Liver (tissue), 9 donors: ENCODE data around the gene TRABD. TPM values are rescaled to one million over a fixed set of nuclear protein-coding genes. Genes with fewer than 3 reads are reported as not detected.

Experiments
- DNase-seq: peaks from one replicate; pipeline ENCODE4 v3.0.0-alpha.2; 2017; ENCODE audit warnings: low spot score
- H3K27ac ChIP-seq, 2 donors: one replicate each; pipeline ENCODE4 v1.7.0; 2013; ENCODE audit warnings: inconsistent platforms in 2 of 2, low read length in 2 of 2, control low read depth in 1 of 2, low read depth in 1 of 2, mild to moderate bottlenecking in 1 of 2
- H3K27me3 ChIP-seq, 4 donors: one replicate each; pipeline versions ENCODE4 v1.6.1 to v1.7.0; 2013; ENCODE audit warnings: low read length in 3 of 4, inconsistent platforms in 1 of 4, mild to moderate bottlenecking in 1 of 4, moderate library complexity in 1 of 4; ENCODE audit not compliant: control insufficient read depth in 4 of 4, insufficient read depth in 4 of 4
- H3K36me3 ChIP-seq, 4 donors: one replicate each; pipeline versions ENCODE4 v1.6.1 to v1.7.0; 2013; ENCODE audit warnings: low read length in 3 of 4, mild to moderate bottlenecking in 3 of 4, low read depth in 1 of 4, moderate library complexity in 1 of 4; ENCODE audit not compliant: control insufficient read depth in 4 of 4, insufficient read depth in 3 of 4
- H3K4me1 ChIP-seq, 4 donors: one replicate each; pipeline versions ENCODE4 v1.6.1 to v1.7.0; 2013; ENCODE audit warnings: low read length in 3 of 4, mild to moderate bottlenecking in 3 of 4, moderate library complexity in 1 of 4; ENCODE audit not compliant: control insufficient read depth in 4 of 4, insufficient read depth in 4 of 4
- H3K4me3 ChIP-seq, 3 donors: one replicate each; pipeline versions ENCODE4 v1.6.1 to v1.7.0; 2013; ENCODE audit warnings: low read length in 3 of 3, control low read depth in 1 of 3, low read depth in 1 of 3, mild to moderate bottlenecking in 1 of 3
- H3K9ac ChIP-seq, 2 donors: one replicate each; pipeline ENCODE4 v1.7.0; 2013; ENCODE audit warnings: low read length in 2 of 2, mild to moderate bottlenecking in 2 of 2, moderate library complexity in 2 of 2, control low read depth in 1 of 2, low read depth in 1 of 2
- H3K9me3 ChIP-seq, 4 donors: one replicate each; pipeline versions ENCODE4 v1.6.1 to v1.7.0; 2013; ENCODE audit warnings: low read length in 3 of 4; ENCODE audit not compliant: control insufficient read depth in 4 of 4
- ATF3 ChIP-seq: IDR thresholded peaks from 2 replicates; pipeline ENCODE4 v1.6.1; 2016; ENCODE audit warnings: antibody characterized with exemption
- EGR1 ChIP-seq, 2 donors: IDR thresholded peaks; 2 replicates each; pipeline ENCODE4 v1.6.1; 2016 to 2018; ENCODE audit warnings: antibody characterized with exemption in 2 of 2, low read depth in 2 of 2
- FOXA1 ChIP-seq: IDR thresholded peaks from 2 replicates; pipeline ENCODE4 v1.6.1; 2016; ENCODE audit warnings: antibody characterized with exemption
- FOXA2 ChIP-seq: IDR thresholded peaks from 2 replicates; pipeline ENCODE4 v1.6.1; 2016; ENCODE audit warnings: antibody characterized with exemption
- GABPA ChIP-seq, 2 donors: IDR thresholded peaks in 1 of 2; conservative IDR thresholded peaks in 1 of 2; 2 replicates each; pipeline ENCODE4 v1.6.1; 2016; ENCODE audit warnings: antibody characterized with exemption in 2 of 2, mild to moderate bottlenecking in 1 of 2, moderate library complexity in 1 of 2
- HNF4A ChIP-seq, 2 donors: conservative IDR thresholded peaks; 2 replicates each; pipeline ENCODE4 v1.6.1; 2016; ENCODE audit warnings: antibody characterized with exemption in 2 of 2, mild to moderate bottlenecking in 2 of 2
- HNF4G ChIP-seq: IDR thresholded peaks from 2 replicates; pipeline ENCODE4 v1.6.1; 2016; ENCODE audit warnings: antibody characterized with exemption
- JUND ChIP-seq, 2 donors: IDR thresholded peaks; 2 replicates each; pipeline ENCODE4 v1.6.1; 2016; ENCODE audit warnings: antibody characterized with exemption in 2 of 2
- MAX ChIP-seq: IDR thresholded peaks from 2 replicates; pipeline ENCODE4 v1.6.1; 2016; ENCODE audit warnings: antibody characterized with exemption
- NR2F2 ChIP-seq: IDR thresholded peaks from 2 replicates; pipeline ENCODE4 v1.6.1; 2016; ENCODE audit warnings: antibody characterized with exemption
- RAD21 ChIP-seq, 2 donors: IDR thresholded peaks; 2 replicates each; pipeline ENCODE4 v1.6.1; 2016; ENCODE audit warnings: antibody characterized with exemption in 2 of 2, mild to moderate bottlenecking in 2 of 2
- RXRA ChIP-seq, 2 donors: IDR thresholded peaks; 2 replicates each; pipeline ENCODE4 v1.6.1; 2017 to 2018; ENCODE audit warnings: antibody characterized with exemption in 2 of 2, mild to moderate bottlenecking in 1 of 2
- SP1 ChIP-seq: IDR thresholded peaks from 2 replicates; pipeline ENCODE4 v1.6.1; 2018; ENCODE audit warnings: antibody characterized with exemption, mild to moderate bottlenecking
- TAF1 ChIP-seq: conservative IDR thresholded peaks from 2 replicates; pipeline ENCODE4 v1.6.1; 2016; ENCODE audit warnings: antibody characterized with exemption, mild to moderate bottlenecking
- YY1 ChIP-seq: IDR thresholded peaks from 2 replicates; pipeline ENCODE4 v1.6.1; 2016; ENCODE audit warnings: antibody characterized with exemption, mild to moderate bottlenecking
- WGBS: extraction: QIAGEN DNeasy Blood & Tissue Kit; methylation state at CpG from one replicate; pipeline ENCODE4 v1.1.7; 2013; 5-methylcytosine and 5-hydroxymethylcytosine counted together
- polyA plus RNA-seq, 2 donors: library from polyadenylated mRNA; stranded (reverse) in 1 of 2; unstranded in 1 of 2; fragments of 200-250 nt in 1 of 2; fragments of >200 nt in 1 of 2; fragmentation: Nextera tagmentation in 1 of 2; extraction: Ambion mirVana in 1 of 2; gene quantifications; one replicate each; pipeline versions ENCODE4 v1.2.1 to v1.2.3, GENCODE V29; 2013 to 2015
- total RNA-seq, 2 donors: library from RNA; depleted of rRNA; stranded (reverse); fragments of >200 nt; gene quantifications; one replicate each; pipeline ENCODE4 v1.2.3, GENCODE V29; 2014
- TF ChIP-seq, protein P1 (sequence below): fragments of 150-350 bp; IDR thresholded peaks from 2 replicates; pipeline ENCODE4 v1.5.1; 2017; ENCODE audit warnings: improper control_type of control experiment, low read depth, low read length; ENCODE audit not compliant: missing input control
- TF ChIP-seq, protein P2 (sequence below): IDR thresholded peaks from 2 replicates; pipeline ENCODE4 v1.6.1; 2016; ENCODE audit warnings: antibody characterized with exemption, mild to moderate bottlenecking
- TF ChIP-seq, protein P3 (sequence below): IDR thresholded peaks from 2 replicates; pipeline ENCODE4 v1.6.1; 2016; ENCODE audit warnings: antibody characterized with exemption
- donor health status: healthy.
- donor health status: healthy.
- donor health status: healthy.
- donor health status: healthy.
- donor health status: healthy.

The TRABD gene
- total and polyA plus RNA-seq, 4 donors, result 10.5 to 29.7 (median 16.4) TPM

- Histone ChIP-seq H3K4me1 (no peaks in the 10 kb centered on the region), H3K4me3 (no peak overlapping the region), H3K36me3 (peaks cover 15 to 62% (median 25%) of the 10 kb centered on the region in 4 donors), H3K27me3 (no peaks in the 10 kb centered on the region), H3K9ac (no peak overlapping the region), H3K9me3 (no peaks in the 10 kb centered on the region), H3K27ac (no peak overlapping the region)
- no peak for TF ChIP-seq HNF4A (conservative IDR thresholded peaks at IDR 0.05)
- TF ChIP-seq YY1, result no peak
- TF ChIP-seq NR2F2, result no peak
- TF ChIP-seq, protein P1, sequence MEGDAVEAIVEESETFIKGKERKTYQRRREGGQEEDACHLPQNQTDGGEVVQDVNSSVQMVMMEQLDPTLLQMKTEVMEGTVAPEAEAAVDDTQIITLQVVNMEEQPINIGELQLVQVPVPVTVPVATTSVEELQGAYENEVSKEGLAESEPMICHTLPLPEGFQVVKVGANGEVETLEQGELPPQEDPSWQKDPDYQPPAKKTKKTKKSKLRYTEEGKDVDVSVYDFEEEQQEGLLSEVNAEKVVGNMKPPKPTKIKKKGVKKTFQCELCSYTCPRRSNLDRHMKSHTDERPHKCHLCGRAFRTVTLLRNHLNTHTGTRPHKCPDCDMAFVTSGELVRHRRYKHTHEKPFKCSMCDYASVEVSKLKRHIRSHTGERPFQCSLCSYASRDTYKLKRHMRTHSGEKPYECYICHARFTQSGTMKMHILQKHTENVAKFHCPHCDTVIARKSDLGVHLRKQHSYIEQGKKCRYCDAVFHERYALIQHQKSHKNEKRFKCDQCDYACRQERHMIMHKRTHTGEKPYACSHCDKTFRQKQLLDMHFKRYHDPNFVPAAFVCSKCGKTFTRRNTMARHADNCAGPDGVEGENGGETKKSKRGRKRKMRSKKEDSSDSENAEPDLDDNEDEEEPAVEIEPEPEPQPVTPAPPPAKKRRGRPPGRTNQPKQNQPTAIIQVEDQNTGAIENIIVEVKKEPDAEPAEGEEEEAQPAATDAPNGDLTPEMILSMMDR, result no peak
- TF ChIP-seq JUND (IDR thresholded peaks at IDR 0.05), result no peak
- TF ChIP-seq, protein P2, sequence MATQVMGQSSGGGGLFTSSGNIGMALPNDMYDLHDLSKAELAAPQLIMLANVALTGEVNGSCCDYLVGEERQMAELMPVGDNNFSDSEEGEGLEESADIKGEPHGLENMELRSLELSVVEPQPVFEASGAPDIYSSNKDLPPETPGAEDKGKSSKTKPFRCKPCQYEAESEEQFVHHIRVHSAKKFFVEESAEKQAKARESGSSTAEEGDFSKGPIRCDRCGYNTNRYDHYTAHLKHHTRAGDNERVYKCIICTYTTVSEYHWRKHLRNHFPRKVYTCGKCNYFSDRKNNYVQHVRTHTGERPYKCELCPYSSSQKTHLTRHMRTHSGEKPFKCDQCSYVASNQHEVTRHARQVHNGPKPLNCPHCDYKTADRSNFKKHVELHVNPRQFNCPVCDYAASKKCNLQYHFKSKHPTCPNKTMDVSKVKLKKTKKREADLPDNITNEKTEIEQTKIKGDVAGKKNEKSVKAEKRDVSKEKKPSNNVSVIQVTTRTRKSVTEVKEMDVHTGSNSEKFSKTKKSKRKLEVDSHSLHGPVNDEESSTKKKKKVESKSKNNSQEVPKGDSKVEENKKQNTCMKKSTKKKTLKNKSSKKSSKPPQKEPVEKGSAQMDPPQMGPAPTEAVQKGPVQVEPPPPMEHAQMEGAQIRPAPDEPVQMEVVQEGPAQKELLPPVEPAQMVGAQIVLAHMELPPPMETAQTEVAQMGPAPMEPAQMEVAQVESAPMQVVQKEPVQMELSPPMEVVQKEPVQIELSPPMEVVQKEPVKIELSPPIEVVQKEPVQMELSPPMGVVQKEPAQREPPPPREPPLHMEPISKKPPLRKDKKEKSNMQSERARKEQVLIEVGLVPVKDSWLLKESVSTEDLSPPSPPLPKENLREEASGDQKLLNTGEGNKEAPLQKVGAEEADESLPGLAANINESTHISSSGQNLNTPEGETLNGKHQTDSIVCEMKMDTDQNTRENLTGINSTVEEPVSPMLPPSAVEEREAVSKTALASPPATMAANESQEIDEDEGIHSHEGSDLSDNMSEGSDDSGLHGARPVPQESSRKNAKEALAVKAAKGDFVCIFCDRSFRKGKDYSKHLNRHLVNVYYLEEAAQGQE, result no peak
- TF ChIP-seq TAF1, result no peak
- no peak for TF ChIP-seq GABPA (IDR thresholded peaks at IDR 0.05 in 1 of 2, conservative IDR thresholded peaks at IDR 0.05 in 1 of 2)
- TF ChIP-seq SP1, result no peak
- TF ChIP-seq MAX, result no peak
- no peak for TF ChIP-seq EGR1 (IDR thresholded peaks at IDR 0.05; ENCODE audit: low read depth in 2 of 2)
- TF ChIP-seq HNF4G, result no peak
- TF ChIP-seq FOXA1, result no peak
- no peak for TF ChIP-seq RXRA (IDR thresholded peaks at IDR 0.05)
- TF ChIP-seq FOXA2, result no peak
- TF ChIP-seq, protein P3, sequence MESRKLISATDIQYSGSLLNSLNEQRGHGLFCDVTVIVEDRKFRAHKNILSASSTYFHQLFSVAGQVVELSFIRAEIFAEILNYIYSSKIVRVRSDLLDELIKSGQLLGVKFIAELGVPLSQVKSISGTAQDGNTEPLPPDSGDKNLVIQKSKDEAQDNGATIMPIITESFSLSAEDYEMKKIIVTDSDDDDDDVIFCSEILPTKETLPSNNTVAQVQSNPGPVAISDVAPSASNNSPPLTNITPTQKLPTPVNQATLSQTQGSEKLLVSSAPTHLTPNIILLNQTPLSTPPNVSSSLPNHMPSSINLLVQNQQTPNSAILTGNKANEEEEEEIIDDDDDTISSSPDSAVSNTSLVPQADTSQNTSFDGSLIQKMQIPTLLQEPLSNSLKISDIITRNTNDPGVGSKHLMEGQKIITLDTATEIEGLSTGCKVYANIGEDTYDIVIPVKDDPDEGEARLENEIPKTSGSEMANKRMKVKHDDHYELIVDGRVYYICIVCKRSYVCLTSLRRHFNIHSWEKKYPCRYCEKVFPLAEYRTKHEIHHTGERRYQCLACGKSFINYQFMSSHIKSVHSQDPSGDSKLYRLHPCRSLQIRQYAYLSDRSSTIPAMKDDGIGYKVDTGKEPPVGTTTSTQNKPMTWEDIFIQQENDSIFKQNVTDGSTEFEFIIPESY, result no peak
- TF ChIP-seq ATF3, result no peak
- no peak for TF ChIP-seq RAD21 (IDR thresholded peaks at IDR 0.05)
- no peak for DNase-seq
- WGBS, result 94% methylated on average over 18 of the region's 18 CpGs
Observed at GRCh38 chr22:50226875-50227165, 41.1 kb downstream of the TRABD start.
